Forelimb muscle (tissue), 1 donor: ENCODE results near the gene SMYD5. TPM values are rescaled to one million over a fixed set of nuclear protein-coding genes. Genes with fewer than 3 reads are reported as not detected.

Experiments used
- polyA plus RNA-seq: library from polyadenylated mRNA; unstranded; fragments of 120-200 nt; gene quantifications from one replicate; pipeline ENCODE4 v1.2.1, GENCODE V29; 2013; ENCODE audit not compliant: insufficient read length

Gene SMYD5
- polyA plus RNA-seq, 1 donor: 32.5 TPM

Other genes with a start within 250 kb of the SMYD5 start
- gene SFXN5, start 142.5 kb upstream of the SMYD5 start, polyA plus RNA-seq: 6.8 TPM
- 13.0 TPM for gene RAB11FIP5, start 101.3 kb upstream of the SMYD5 start, polyA plus RNA-seq
- not detected for gene NOTO, start 11.7 kb upstream of the SMYD5 start, polyA plus RNA-seq
- gene PRADC1, start 19.0 kb downstream of the SMYD5 start, polyA plus RNA-seq: 35.3 TPM
- 176 TPM for gene CCT7, start 20.1 kb downstream of the SMYD5 start, polyA plus RNA-seq
- 0.18 TPM for gene FBXO41, start 70.2 kb downstream of the SMYD5 start, polyA plus RNA-seq
- gene EGR4, start 79.3 kb downstream of the SMYD5 start, polyA plus RNA-seq: not detected
- gene ALMS1, start 171.6 kb downstream of the SMYD5 start, polyA plus RNA-seq: 15.6 TPM